Stimulated activated CD8-positive, alpha-beta memory T cell treated with anti-CD3 and anti-CD28 coated beads, Interleukin-4, amount 100 ng/mL, for 24 hours (primary cell): ENCODE data around the gene LRCH4.
"Not testable (repeated sequence)": the region's sequence is repeated elsewhere in the genome, so short reads cannot be mapped to it uniquely, and the experiment has no call there.

Source experiments
- DNase-seq: peaks from one replicate; pipeline ENCODE4 v3.0.0-alpha.2; 2020; ENCODE audit warnings: low read depth

The LRCH4 gene

DNA sequence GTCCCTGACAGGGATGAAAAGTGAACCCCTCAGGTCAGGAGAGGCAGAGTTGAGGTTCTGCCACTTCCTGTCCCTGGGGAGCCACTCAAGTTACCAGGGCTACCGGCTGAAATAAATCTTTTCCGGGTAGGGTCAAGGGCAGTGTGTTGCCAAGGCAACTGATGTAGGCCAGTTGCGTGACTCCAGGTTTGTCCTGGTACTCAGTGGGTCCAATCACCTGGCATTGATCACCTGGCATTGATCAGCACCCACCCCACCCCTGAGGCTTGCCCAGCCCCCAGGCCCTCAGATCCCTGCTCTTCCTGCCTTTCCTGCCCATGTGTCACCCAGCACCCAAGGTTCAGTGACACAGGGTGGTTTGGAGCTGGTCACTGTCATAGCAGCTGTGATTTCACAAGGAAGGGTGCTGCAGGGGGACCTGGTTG lies 18.2 kb downstream of the LRCH4 start:
- no peak for DNase-seq

DNA sequence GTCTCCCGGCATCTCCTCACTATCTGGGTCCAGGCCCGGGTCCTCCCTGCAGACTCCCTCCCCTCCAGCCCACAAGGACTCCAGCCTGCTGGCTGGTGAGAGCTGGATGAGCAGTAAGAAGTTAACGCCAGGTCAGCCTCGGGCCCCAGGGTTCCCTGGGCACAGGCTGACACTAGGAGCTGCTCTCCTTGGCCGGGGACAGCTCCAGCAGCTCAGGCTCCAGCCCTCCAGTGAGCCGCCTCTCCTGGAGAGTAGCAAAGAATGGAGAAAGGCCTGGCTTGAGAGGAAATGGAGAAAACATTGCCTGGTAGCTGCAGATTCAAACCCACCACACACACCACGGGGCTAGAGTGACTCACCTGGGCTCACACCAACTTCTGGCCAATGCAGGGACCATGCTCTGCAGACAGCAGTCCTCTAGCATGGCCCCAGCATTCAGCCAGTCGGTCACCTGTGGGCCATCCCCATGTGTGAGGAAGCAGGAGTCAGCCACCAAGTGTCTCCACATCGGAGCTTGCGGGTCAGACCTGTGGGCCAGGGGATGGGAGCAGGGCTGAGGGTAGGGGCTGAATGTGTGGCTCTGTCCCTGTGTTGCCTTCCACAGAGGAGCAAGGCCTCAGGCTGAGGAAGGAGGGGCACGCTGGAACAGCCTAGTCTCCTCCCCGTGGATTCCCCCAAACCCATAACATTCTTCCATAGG lies 18.7 kb downstream of the LRCH4 start:
- no peak for DNase-seq

DNA sequence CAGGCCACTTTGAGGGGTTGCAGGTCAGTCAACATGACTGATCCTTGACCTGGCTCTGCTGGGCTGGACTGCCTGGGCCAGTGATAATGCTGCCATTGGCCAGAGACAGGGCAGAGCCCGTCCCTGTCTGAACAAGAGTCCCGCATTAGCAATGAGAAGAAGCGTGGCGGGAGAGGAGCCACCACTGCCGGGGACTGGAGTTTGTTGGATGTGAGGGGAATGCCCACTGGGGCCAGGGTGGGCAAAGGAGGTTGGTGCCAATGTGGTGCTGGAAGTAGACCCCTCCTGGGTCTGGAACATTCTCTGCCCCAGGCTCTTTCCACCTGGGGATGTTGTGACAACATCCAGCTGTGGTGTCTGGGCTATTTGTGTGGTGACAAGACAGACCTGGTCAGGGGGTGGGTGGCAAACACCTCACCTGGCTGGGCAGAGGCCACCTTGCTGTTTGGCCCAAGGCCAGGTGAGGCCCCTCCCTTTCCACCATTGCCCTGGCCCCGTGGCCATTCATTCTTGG lies 19.9 kb downstream of the LRCH4 start:
- DNase-seq = no peak

DNA sequence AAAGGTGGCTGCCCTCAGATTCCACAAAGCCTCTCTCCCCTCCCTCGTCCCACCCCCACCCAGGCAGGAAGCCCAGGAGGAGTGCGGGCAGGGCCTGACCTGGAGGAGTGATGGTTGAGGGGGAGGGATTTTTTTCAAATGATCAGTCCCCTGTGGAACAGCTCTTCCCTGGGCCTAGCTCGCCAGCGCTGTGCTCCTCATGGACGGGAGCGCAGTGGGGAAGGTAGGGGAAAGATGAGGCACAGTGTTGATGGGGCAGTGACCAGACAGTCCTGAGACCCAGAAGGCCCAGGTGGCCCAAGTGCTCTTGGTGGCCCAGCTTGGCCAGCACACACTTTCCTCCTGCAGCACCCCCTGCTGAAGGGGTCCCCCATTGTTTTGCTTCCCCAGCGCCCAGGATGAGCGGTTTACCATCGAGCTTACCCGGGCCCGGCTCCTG lies 20.8 kb downstream of the LRCH4 start:
- no peak for DNase-seq

DNA sequence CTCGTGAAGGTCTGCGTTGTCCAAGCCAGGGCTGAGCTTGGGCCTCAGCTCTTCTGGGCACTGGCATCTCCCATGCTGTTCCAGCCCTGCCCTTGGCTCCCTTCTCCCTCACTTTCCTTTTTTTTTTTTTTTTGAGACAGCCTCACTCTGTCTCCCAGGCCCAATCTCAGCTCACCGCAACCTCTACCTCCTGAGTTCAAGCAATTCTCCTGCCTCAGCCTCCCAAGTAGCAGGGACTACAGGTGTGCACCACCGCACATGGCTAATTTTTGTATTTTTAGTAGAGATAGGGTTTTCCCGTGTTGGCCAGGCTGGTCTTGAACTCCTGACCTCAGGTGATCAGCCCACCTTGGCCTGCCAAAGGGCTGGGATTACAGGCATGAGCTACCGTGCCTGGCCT lies 21.5 kb downstream of the LRCH4 start:
- DNase-seq = not testable (repeated sequence)

DNA sequence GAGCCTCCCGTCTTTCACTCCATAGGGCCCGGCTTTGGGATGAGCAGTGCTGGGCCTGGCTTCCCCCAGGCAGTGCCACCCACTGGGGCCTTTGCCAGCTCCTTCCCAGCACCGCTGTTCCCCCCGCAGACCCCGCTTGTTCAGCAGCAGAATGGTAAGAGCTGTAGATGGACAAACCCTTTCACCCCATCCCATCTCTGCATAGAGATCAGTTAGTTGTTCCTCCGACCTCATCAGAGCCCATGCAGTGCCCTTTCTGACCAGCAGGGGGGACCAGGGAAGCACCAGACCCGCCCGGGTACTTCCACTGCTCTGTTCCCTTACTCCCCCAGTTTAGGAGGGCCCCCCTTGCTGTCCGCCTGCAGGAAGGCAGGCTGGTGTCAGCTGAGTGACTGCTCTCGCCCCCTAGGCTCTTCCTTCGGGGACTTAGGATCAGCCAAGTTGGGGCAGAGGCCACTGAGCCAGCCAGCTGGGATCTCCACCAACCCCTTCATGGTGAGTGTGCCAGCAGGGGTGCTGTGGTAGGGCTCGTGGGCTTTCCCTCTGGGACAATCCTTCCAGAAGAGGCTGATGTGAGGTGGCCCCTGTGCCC lies 22.0 kb downstream of the LRCH4 start:
- peak; percentile 76 for DNase-seq

DNA sequence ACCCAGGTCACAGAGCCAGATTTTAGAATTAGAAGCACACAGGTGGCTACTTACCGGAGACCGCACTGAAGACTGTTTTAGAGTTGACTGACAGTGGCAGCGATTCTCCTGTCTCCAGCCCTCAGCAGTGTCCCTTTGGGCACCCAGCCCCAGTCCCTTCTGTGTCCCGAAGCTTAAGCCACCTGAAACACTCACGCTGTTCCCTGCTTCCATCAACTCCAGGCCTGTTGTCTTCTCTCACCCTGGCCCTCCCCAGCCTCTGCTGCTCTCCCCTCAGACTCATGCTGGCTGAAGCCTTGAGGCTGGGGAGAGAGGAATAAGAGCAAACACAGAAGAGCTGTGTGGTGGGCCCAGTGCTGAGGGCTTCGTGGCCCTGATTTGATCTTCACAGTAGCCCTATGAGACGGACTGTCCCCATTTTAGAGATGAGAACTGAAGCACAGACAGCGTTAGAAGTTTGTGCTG lies 22.8 kb downstream of the LRCH4 start:
- no peak for DNase-seq

DNA sequence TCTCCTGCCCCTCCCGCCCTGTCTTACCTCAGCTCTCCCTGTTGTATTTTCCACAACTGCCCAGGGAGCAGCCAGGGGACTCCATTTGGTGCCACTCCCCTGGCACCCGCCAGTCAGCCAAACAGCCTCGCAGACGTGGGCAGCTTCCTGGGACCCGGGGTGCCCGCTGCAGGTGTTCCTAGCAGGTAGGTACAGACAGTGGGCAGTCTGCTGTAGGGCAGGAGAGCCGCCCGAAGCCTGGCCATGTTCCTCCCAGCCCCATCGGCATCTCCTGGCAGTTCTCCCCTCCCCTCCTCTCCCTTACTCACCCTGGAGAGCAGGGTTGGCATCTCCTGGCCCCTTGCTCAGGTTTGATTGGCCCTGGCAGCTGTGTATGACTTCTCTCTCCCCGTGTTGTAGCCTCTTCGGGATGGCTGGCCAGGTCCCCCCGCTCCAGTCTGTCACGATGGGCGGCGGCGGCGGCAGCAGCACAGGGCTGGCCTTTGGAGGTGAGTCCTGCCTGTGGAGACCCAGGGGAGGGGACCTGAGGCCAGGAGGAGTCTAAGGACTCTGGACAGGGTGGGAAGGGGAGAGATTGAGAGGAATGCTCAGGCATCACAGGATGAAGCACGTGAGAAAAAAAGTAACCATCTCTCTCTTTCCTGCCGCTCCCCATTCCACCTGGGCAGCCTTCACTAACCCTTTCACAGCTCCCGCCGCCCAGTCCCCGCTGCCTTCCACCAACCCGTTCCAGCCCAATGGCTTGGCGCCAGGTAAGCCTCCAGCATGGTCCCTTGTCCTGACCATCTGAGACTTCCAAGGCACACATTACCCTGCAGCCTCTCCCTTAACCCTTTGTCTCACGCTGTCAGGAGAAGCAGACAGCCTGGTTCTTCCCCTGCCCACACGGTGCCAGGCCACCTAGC lies 23.5 kb downstream of the LRCH4 start:
- DNase-seq = no peak

DNA sequence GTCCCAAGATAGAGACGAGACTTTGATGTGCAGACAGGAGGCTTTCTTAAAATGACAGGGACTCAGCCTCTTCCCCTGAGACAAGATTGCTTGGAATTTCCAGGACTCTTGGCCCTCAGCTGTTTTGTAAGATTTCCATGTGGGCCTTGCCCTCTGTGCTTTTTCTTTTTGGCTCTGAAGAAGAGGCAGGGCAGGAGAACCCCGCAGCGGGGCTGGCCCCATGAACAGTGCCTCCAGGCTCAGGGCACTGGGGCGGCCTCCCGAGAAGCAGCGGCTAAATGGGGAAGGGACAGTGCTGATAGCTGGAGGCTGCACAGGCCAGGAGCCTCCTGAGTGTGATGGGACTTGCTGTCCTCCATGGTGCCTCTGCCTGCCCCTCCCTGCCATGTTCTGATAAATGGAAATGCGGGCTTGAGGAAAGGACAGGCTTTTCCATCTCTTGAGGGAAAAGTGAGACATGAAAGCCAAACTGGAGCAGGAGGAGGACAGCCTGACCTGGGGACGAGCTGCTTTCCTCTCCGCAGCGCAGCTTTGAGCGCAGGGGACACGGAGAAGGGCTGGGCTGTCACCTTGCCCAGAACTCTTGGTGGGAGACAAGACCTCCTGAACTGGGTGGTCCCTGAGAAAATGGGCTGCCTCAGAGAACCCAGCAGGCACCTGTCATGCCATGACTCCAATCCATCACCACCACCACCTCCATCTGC lies 24.3 kb downstream of the LRCH4 start:
- no peak for DNase-seq

DNA sequence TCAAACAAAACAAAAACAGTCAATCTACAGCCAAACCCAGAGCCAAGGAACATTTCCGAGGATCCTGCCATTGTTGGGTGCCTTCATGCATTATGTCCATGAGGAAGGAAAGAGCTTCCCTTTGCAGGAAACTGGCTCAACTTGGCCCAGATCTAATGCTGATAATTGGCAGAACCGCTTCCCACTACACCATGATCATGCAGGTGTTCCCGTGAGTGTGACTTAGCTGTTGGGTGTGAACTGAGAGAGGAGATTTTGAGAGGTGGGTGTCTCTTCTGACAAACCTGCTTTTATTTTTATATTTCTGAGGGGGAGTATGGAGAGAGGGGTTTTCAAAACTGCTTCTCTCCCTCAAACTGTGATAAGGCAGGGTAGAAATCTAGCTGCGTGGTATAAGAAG lies 26.8 kb downstream of the LRCH4 start:
- no peak for DNase-seq

DNA sequence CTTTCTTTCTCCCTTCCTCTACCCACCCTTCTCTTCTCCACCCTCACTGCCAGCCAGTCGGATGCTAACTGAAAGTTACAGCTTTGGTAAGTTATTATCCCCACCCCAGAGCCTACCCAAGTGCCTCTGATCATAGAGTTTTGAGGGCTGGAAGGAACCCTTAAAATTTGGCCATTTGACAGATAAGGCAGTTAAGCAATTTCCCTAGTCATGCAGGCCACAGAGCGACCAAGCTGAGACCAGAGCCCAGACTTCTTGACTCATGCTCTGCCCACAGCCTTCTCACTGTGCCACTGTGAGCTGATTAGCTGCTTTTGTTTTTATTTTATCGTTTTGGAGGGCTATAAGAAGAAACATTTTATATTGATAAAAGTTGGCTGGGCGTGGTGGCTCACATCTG lies 29.4 kb downstream of the LRCH4 start:
- no peak for DNase-seq

DNA sequence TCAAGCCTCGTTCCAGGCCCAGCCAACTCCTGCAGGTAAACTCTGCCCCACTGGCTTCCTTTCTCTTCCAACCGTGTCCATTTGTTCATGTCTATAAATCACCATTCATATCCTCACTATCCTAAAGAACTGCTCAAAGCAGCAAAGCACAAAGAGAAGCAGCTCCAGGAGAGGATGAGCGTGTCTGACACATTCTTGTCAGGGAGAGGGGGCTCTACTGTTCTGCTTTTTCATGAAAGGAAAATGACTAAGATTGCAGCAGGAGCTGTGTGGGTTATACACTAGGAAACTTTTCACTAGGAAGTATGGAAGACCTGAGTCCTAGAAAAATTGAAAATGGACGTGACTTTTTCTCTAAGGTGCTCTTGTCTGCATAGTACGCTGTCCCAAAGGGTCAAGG lies 30.2 kb downstream of the LRCH4 start:
- no peak for DNase-seq

DNA sequence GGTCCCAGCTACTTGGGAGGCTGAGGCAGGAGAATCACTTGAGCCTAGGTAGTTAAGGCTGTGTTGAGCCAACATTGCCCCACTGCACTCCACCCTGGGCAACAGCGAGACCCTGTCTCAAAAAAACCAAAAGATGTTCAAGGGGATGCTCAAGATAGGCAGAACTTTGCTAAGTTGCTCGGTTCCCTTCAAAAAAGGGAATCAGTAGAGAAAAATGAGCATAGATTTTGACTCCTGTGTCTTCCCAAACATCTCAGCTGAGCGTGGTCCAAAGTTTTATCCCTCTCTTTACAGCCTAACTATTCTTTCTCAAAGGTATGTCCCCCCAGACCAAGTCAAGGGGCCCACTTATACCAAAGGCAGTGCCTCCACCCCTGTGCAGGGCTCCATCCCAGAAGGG lies 32.9 kb downstream of the LRCH4 start:
- DNase-seq = no peak

DNA sequence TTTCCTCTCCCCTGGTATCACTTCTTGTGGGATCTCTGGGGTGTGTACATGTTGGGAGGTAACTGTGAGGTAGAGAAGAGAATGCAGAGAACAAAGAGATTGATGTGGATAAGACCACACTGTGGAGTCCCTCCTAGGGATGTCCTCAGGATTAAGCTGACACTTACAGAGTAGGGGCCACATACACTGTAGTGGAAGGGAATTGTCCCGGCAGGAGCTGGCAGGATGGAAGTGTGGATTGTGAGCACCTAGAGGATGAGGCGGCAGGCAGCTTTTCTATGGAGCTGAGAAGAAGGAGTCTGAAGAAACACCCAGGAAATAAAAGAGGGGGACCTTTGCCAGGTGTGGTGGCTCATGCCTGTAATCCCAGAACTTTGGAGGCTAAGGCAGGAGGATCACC lies 33.4 kb downstream of the LRCH4 start:
- no peak for DNase-seq

DNA sequence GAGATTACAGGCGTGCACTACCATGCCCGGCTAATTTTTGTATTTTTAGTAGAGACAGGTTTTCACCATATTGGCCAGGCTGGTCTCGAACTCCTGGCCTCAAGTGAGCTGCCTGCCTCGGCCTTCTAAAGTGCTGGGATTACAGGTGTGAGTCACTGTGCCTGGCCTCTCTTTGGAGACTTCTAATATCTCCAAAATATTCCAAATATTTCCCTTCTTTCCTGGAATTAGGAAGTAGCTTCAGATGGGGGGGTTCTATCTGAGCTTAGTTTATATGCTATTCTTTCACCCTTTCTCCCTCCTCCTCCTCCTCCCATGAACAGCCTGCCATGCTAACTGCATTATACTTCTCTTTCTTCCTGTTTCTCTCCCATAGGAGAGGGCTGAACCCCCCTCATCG lies 37.5 kb downstream of the LRCH4 start:
- not testable (repeated sequence) for DNase-seq

DNA sequence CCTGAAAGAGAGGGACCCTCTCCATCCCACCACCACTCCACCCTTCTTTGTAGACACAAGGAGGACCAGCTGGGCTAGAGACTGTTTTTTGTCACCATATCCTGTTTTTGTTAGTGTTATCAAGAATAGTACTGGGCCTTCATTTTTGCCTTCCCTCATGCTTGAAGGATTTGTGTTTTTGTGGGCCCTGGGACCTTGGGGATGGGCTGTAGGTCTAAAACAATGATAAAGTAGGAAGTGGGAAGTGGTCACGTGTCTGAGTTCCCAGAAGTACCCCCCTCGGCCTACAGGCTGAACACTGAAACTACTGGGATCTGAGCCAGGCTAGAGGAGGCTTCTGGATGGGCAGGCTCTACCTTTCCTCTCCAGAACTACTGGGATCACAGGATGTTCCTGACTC lies 38.1 kb downstream of the LRCH4 start:
- DNase-seq = no peak

DNA sequence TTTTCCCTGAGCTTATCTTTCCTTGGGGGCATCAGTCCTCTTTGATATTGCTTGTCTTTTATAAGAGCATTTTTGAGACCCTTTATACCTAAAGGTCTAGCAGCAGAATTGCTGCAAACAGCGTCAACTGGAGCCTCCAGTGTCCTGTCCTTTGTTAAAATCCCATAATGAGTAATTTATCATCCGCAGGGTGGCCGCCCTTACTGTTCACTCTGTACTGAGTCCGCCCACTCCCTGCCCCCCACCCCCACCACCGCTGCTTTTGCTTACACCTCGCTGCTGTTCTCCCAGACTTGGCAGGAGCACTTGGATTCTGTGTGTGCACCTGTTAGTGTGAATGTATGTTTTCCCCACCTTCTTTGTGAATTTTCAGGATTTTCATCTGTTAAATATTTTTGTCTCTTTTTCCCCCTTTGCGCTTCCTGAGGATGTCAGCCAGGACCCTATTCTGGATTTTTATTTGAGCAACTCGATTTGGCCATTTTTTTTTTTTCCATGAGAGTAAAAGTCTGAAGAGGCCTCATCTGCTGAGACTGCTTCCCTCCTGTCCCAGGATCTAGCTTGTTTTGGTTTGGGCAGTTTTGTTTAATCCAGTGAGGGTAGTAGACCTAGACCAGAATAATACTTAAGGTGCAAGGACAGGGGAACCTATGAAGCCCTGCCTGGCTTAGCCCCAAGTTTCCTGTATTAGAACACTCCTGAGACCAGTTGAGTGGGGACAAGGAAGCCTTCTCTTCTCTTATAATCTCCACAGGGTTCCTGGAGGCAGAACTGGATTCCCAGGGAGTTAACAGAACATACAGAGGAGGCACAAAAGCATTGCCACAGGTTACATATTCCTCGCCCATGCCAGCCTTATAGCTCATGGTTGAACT lies 38.8 kb downstream of the LRCH4 start:
- DNase-seq = no peak

DNA sequence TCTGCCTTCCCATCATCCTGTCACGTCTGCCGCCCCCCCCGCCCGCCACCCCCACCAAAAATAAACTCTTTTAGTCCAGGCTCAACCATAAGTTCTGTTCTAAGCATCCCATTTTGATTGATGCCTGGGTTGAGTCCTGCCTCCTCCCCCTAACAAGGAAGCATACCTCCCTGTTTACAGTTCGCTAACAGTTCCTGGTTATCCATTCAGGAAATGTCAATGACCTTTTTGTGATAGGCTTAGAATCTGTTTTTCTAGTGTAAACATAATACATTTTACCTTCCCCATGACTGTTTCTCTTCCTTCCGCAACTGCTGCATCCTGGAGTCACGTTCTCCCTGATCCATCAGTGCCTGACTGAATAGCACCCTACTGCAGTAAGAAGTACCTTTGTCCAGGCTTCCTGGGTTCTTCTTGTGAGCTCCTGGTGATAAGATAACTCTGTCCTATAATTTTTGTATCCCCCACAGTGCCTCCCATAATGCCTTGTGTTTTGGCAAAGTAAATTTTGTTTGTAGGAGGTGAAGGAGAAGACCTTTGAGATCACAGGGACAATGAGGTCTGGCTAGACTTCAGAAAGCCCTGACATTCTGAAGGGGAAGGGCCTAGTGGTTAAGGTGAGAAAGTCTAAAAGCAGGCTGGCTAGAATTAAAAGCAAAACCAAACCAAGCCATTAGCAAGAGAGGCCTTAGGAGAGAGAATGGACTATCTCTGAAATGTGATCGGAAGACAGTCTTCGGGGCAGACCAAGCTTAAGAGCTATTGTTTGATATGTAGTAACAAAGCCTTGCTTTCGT lies 39.6 kb downstream of the LRCH4 start:
- no peak for DNase-seq

DNA sequence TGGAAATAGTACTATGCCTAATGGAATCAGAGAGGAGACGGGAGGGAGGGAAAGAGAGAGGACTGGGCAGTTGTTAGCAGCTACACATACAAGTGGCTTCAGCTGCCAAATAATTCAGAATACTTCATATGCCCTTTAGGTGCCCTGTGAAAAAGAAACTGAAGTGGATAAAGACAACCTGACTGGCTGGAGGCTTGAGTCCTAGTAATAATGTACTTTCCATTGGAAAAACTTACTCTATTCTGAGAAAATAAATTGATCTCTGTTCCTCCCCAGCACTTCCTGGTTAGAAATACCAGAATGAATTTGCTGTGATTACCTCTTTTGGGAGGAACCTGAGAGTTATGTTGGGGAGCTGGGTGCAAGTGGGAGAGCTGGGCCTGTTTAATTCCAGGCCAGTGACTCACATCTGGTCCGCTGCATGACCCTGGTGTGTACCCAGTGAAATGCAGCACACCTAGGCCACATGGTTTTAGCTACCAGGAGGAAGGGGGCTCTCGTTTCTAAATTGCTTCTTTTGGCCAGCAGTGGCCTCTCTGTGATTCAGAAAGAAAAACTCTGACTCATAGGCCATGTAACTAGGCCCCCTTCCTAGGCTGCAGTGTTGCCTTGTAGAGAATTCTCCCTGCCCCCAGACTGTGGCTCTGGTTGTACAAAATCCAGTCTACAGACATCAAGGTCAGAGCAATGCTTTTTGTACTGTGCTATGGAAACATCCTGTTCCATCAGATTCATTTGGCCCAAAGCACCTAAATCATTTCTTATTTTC lies 40.4 kb downstream of the LRCH4 start:
- DNase-seq = no peak
